SK-N-MC (cell line): ENCODE results near the gene USP49.

ENCODE experiments used
- EZH2 ChIP-seq: fragments of 200-600 bp; sonication (generic); IDR thresholded peaks from one replicate; pipeline ENCODE4 v1.6.1; 2017; ENCODE audit warnings: antibody characterized with exemption
- FOXP2 ChIP-seq: optimal IDR thresholded peaks from 2 replicates; pipeline ENCODE3; 2011; ENCODE audit warnings: mild to moderate bottlenecking, moderate library complexity; ENCODE audit not compliant: insufficient read depth; ENCODE audit errors: extremely low read length, control extremely low read depth
- POLR2AphosphoS5 ChIP-seq: IDR thresholded peaks from 2 replicates; pipeline ENCODE4 v1.6.1; 2012; ENCODE audit warnings: mild to moderate bottlenecking, low read depth, low read length, borderline replicate concordance

GRCh38 chr6:41791305-41791704, 103.9 kb downstream of the USP49 start:
- TF ChIP-seq EZH2 (no peak), FOXP2 (no peak), POLR2AphosphoS5 (no peak)
